Ramos (cell line): ENCODE results near the gene OR52L1.

ENCODE experiments used
- in situ Hi-C: fragments of 300-500 bp; cut with MboI; formaldehyde crosslinking; loops from one replicate; pipeline ENCODE4 v1.14.3; 2022; ENCODE audit warnings: low sequenced_read_pairs; ENCODE audit not compliant: unreplicated experiment

The OR52L1 gene

GRCh38 chr11:5955586-5955985 lies 31.2 kb downstream of the OR52L1 start:
- in situ Hi-C loops: no loop called here

DNA sequence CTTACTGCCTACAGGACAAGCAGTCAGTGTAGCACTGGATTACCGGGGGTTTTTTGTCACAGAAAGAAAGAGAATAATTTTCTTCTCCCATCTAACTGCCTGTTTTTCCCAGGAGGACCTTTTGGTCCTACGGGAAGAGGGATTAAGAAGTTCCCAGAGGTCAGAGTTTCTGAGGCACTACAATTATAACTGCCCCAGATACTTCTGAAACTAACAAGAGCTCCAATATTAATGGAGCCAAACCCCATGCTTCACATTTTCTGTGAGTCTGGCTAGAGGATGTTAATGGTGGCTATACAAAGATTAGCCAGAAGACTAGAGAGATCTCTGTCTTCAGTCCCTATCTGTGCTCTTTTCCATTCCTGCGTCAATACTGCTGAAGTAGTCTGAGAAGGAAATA lies 44.8 kb downstream of the OR52L1 start, which contains the start of gene OR56A3:
Gene OR56A3, plus strand, starts transcription at position 301 of the 400 bp plus-strand sequence. CDS start 5,096 bp downstream, outside the sequence.
- in situ Hi-C loops: no loop called here

- in situ Hi-C loops: no loop called here
Measured at GRCh38 chr11:5940748-5941147, 46.0 kb downstream of the OR52L1 start.

DNA sequence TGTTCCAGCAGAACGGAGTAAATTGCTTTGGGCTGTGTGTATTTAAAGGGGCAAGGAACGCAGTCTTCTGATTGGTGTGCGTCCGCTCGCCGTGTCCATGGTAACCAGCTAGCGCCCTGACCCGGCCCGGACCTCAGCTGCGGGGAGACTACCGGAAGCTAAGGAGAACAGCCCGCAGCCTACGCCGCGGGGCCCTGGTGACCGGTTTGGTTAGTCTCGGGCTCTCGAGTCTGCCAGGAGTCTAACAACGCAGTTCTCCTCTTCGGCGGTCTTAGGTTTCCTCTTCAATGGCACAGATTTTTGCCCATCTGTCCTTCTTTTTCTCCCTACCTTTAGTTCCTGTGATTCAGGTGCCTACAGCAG lies 48.2 kb downstream of the OR52L1 start:
- in situ Hi-C loops: no loop called here

DNA sequence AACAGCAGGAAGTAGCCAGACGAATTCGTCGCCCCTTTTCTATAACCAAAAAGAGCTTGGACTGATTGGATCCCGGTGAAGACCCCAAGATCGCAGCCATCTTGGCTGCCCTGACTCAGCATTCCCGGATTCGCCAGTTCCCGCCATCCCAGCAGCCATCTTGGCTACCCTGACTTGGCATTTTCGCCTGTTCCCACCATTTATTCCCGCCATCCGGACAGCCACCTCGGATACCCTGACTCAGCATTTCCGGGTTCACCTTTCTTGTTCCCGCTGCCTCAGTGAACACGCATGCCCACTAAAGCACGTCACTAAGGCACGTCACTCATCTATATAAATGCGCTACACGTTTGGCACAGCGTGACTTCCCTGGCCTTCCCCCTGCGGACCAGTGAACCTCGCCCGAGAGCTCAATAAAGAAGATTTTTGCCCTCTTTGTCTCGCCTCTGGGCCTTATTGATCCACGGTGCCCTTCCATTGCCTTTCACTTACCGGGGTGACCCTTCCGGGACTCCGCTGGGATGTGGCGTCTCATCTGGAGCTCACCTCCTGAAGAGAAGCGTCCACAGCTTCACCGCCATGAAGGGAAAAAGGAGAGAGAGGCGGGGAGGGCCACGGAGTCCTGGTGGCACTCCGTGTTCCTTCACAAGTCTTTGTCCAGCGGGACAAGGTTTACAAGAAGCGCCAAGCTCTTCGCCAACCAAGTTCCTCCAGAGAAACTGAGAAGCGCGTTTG lies 48.8 kb downstream of the OR52L1 start:
- in situ Hi-C loops: no loop called here
